ENCODE results near the gene LYPD4. TPM values are rescaled to one million over a fixed set of nuclear protein-coding genes. Genes with fewer than 3 reads are reported as not detected.

LYPD4 gene
- total and polyA plus RNA-seq, 2 donors (not counting 1 experiment from before 2014, with no cell fraction given), result not detected

- Histone ChIP-seq H3K36me3 (ENCODE audit: control insufficient read depth, insufficient read depth, low read length) (peaks cover 35% of the 10 kb centered on the region), H3K9me3 (ENCODE audit: control insufficient read depth, insufficient read depth, low read depth, low read length) (no peaks in the 10 kb centered on the region), H3K9ac (ENCODE audit: insufficient read depth, low read length) (no peak overlapping the region), H3K79me2 (ENCODE audit: control insufficient read depth, insufficient read depth, low read length) (peaks cover 17% of the 10 kb centered on the region), H2AFZ (ENCODE audit: low read length) (no peak overlapping the region), H3K4me3 (replicated peaks in 1 of 4; ENCODE audit: control extremely low read depth in 1 of 4, insufficient read depth in 1 of 4, low read depth in 3 of 4, low read length in 4 of 4) (no peak overlapping the region), H4K20me1 (ENCODE audit: control insufficient read depth, extremely low read depth, insufficient read depth, low read length) (no peaks in the 10 kb centered on the region), H3K4me1 (ENCODE audit: control insufficient read depth, extremely low read depth, insufficient read depth, low read length) (peaks cover 4% of the 10 kb centered on the region), H3K27me3 (ENCODE audit: control insufficient read depth, insufficient read depth, low read length) (no peaks in the 10 kb centered on the region), H3K4me2 (ENCODE audit: extremely low read depth, insufficient read depth, low read length) (no peak overlapping the region), H3K27ac (ENCODE audit: insufficient read depth, low read length) (no peak overlapping the region)
- DNase-seq (ENCODE audit: low read depth in 2 of 2), result no peak
- TF ChIP-seq EZH2 (IDR thresholded peaks at IDR 0.05; ENCODE audit: low read length, missing control alignments), result no peak
- TF ChIP-seq, protein P1, sequence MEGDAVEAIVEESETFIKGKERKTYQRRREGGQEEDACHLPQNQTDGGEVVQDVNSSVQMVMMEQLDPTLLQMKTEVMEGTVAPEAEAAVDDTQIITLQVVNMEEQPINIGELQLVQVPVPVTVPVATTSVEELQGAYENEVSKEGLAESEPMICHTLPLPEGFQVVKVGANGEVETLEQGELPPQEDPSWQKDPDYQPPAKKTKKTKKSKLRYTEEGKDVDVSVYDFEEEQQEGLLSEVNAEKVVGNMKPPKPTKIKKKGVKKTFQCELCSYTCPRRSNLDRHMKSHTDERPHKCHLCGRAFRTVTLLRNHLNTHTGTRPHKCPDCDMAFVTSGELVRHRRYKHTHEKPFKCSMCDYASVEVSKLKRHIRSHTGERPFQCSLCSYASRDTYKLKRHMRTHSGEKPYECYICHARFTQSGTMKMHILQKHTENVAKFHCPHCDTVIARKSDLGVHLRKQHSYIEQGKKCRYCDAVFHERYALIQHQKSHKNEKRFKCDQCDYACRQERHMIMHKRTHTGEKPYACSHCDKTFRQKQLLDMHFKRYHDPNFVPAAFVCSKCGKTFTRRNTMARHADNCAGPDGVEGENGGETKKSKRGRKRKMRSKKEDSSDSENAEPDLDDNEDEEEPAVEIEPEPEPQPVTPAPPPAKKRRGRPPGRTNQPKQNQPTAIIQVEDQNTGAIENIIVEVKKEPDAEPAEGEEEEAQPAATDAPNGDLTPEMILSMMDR (conservative IDR thresholded peaks at IDR 0.05 in 1 of 2, IDR thresholded peaks at IDR 0.05 in 1 of 2; ENCODE audit: low read depth in 1 of 2, low read length in 2 of 2), result no peak
Observed at GRCh38 chr19:41890936-41891335, 46.5 kb upstream of the LYPD4 start.

DNA sequence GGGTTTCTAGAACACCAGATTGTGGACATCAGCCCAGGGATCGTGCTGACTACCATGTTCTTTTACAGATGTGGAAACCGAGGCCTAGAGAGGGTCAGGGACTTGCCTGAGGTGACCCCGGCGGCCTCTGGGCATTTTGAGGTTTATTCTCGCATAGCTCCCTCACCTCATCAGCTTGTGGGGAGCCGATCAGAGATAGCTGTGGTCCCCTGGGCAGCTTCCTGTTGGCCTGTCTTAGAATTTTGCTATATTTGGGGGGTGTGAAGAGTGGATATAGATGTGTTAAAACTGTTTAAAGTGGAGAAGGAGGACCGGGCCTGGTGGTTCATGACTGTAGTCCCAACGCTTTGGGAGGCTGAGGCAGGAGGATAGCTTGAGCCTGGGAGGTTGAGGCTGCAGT is 45.4 kb upstream of the LYPD4 start:
- no peak overlapping the region for H3K27ac ChIP-seq (ENCODE audit: insufficient read depth, low read length)
- no peak overlapping the region for H2AFZ ChIP-seq (ENCODE audit: low read length)
- peaks cover 32% of the 10 kb centered on the region for H3K36me3 ChIP-seq (ENCODE audit: control insufficient read depth, insufficient read depth, low read length)
- H3K79me2 ChIP-seq (ENCODE audit: control insufficient read depth, insufficient read depth, low read length), result peaks cover 25% of the 10 kb centered on the region
- H3K4me1 ChIP-seq (ENCODE audit: control insufficient read depth, extremely low read depth, insufficient read depth, low read length), result peaks cover 7% of the 10 kb centered on the region
- H3K27me3 ChIP-seq (ENCODE audit: control insufficient read depth, insufficient read depth, low read length), result no peaks in the 10 kb centered on the region
- H4K20me1 ChIP-seq (ENCODE audit: control insufficient read depth, extremely low read depth, insufficient read depth, low read length), result no peaks in the 10 kb centered on the region
- no peak overlapping the region for H3K4me2 ChIP-seq (ENCODE audit: extremely low read depth, insufficient read depth, low read length)
- H3K9me3 ChIP-seq (ENCODE audit: control insufficient read depth, insufficient read depth, low read depth, low read length), result no peaks in the 10 kb centered on the region
- no peak overlapping the region for H3K4me3 ChIP-seq (replicated peaks in 1 of 4; ENCODE audit: control extremely low read depth in 1 of 4, insufficient read depth in 1 of 4, low read depth in 3 of 4, low read length in 4 of 4)
- no peak for TF ChIP-seq EZH2 (IDR thresholded peaks at IDR 0.05; ENCODE audit: low read length, missing control alignments)
- TF ChIP-seq, protein P1 (conservative IDR thresholded peaks at IDR 0.05 in 1 of 2, IDR thresholded peaks at IDR 0.05 in 1 of 2; ENCODE audit: low read depth in 1 of 2, low read length in 2 of 2), result no peak
- DNase-seq (ENCODE audit: low read depth in 2 of 2), result no peak
- no peak overlapping the region for H3K9ac ChIP-seq (ENCODE audit: insufficient read depth, low read length)

DNA sequence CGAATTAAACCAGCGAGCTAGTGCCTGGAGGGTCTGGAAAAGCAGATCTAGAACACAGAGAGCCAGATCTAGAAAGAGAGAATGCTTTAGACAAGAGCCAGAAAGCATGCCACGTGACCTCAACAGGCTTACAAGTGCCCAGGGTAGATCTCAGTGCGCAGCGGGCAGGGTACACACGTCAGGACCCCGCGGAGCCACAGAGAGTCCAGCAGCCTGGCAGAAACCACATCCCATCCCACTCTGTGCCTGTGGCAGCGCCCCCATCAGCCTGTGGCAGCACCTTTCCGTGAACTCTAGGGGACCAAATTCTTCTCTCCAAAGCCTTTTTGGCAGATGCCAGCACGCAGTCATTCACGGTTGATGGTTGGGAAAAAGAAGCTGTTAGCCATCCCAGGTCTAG is 44.4 kb upstream of the LYPD4 start:
- TF ChIP-seq, protein P1 (conservative IDR thresholded peaks at IDR 0.05 in 1 of 2, IDR thresholded peaks at IDR 0.05 in 1 of 2; ENCODE audit: low read depth in 1 of 2, low read length in 2 of 2), result no peak
- TF ChIP-seq EZH2 (IDR thresholded peaks at IDR 0.05; ENCODE audit: low read length, missing control alignments), result no peak
- peaks cover 9% of the 10 kb centered on the region for H3K4me1 ChIP-seq (ENCODE audit: control insufficient read depth, extremely low read depth, insufficient read depth, low read length)
- no peaks in the 10 kb centered on the region for H3K27me3 ChIP-seq (ENCODE audit: control insufficient read depth, insufficient read depth, low read length)
- H4K20me1 ChIP-seq (ENCODE audit: control insufficient read depth, extremely low read depth, insufficient read depth, low read length), result no peaks in the 10 kb centered on the region
- H3K9ac ChIP-seq (ENCODE audit: insufficient read depth, low read length), result no peak overlapping the region
- H3K79me2 ChIP-seq (ENCODE audit: control insufficient read depth, insufficient read depth, low read length), result peaks cover 32% of the 10 kb centered on the region
- DNase-seq (ENCODE audit: low read depth in 2 of 2), result no peak
- no peak overlapping the region for H3K4me3 ChIP-seq (replicated peaks in 1 of 4; ENCODE audit: control extremely low read depth in 1 of 4, insufficient read depth in 1 of 4, low read depth in 3 of 4, low read length in 4 of 4)
- H3K9me3 ChIP-seq (ENCODE audit: control insufficient read depth, insufficient read depth, low read depth, low read length), result no peaks in the 10 kb centered on the region
- no peak overlapping the region for H2AFZ ChIP-seq (ENCODE audit: low read length)
- peaks cover 27% of the 10 kb centered on the region for H3K36me3 ChIP-seq (ENCODE audit: control insufficient read depth, insufficient read depth, low read length)
- no peak overlapping the region for H3K4me2 ChIP-seq (ENCODE audit: extremely low read depth, insufficient read depth, low read length)
- no peak overlapping the region for H3K27ac ChIP-seq (ENCODE audit: insufficient read depth, low read length)

Measured in fibroblast of lung (primary cell).